ENCODE data around the gene CROCC2.

The CROCC2 gene

DNA sequence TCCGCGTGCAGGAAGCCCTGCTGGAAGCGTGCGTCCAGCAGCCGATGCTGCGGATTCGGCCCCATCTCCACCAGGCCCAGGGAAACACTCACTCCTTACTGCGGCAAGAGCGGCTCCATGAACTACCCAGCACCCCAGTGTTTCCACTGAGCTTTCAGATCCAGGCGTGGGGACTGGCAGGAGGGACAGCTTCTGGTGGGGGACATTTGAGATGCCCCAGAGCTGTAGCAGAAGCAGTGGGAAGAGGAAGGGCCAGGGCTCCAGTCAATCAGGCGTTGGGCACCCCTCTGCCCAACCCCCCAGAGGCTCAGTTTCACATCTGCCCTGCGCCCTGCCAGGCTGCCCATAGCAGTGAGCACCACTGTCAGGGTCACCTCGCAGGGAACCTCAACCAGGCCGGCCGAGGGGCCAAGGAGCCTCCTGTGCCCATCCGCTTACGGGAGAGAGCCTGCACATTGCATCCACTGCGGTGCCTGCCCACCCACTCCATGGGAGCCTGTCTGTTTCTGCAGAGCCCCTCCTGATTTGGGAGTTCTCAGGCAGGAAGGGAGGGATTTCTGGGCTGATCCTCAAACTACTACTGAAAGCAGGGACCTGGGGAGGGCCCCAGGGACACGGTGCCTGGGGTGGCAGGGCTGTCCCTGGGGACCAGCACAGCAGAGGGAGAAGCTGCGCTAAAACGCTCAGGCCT lies 32.9 kb upstream of the CROCC2 start:
- TF ChIP-seq ZFX (IDR thresholded peaks at IDR 0.05): no peak
- TF ChIP-seq, protein P1, sequence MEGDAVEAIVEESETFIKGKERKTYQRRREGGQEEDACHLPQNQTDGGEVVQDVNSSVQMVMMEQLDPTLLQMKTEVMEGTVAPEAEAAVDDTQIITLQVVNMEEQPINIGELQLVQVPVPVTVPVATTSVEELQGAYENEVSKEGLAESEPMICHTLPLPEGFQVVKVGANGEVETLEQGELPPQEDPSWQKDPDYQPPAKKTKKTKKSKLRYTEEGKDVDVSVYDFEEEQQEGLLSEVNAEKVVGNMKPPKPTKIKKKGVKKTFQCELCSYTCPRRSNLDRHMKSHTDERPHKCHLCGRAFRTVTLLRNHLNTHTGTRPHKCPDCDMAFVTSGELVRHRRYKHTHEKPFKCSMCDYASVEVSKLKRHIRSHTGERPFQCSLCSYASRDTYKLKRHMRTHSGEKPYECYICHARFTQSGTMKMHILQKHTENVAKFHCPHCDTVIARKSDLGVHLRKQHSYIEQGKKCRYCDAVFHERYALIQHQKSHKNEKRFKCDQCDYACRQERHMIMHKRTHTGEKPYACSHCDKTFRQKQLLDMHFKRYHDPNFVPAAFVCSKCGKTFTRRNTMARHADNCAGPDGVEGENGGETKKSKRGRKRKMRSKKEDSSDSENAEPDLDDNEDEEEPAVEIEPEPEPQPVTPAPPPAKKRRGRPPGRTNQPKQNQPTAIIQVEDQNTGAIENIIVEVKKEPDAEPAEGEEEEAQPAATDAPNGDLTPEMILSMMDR (conservative IDR thresholded peaks at IDR 0.05): no peak
- H3K27ac ChIP-seq: no peak overlapping the region

DNA sequence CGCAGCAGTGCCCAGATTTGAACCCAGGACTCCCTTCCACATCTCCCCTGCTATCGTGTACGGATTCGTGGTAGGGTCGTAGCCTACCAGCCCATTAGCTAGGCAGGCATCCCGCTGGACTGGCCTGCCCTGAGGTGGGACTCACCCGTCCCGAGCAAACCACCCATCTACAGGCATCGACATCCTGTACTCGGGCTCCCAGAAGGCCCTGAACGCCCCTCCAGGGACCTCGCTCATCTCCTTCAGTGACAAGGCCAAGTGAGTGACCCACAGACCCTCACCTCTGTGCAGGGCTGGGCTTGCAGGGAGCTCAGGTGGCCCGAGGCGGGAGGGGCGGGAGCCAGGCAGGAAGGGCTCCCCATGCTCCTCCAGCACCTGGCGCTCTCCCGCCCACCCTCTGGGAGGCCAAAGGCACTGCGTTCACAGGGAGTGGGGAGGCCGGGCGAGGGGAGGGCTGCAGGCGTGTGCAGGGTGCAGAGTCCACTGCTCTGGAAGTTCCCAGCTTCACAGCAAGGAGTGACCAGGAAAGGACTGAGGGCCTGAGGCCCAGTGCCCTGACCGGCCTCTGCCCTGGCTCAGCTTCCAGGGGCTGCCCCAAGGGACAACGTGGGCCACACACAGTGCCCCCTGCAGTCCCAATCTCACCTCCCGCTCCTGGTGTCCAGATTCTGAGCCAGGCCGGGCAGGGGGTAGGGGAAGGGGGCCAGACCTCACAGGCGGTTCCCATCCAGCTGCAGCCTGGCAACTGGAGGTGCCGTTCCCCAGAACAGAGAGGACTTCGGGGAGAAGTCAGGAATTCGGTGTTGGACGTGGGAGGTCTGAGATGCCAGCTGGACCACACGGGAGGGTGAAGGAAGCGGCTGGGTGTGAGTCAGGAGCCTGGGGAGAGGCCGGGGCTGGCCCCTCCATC lies 32.1 kb upstream of the CROCC2 start:
- no peak for TF ChIP-seq ZFX (IDR thresholded peaks at IDR 0.05)
- TF ChIP-seq, protein P1 (conservative IDR thresholded peaks at IDR 0.05): no peak
- H3K27ac ChIP-seq: no peak overlapping the region

DNA sequence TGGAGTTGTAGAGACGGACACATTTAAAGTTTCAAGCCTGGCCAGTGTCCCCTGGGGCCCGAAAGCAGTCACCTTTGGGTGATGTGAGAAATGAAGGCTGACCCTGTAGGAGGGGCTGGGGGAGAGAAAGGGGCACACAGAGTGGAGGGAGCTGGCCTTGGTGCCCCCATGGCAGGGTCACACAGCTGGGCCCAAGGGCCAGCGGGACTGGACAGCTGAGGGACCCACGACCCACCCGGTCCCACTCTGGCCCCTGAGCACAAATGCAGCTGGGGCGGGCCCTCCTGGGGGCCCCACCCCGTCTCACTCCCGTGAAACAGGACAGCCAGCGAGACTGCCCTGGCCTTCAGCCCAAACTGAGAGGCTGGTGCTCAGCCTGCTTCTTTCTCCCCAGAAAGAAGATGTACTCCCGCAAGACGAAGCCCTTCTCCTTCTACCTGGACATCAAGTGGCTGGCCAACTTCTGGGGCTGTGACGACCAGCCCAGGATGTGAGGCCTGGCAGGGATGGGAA lies 31.4 kb upstream of the CROCC2 start:
- TF ChIP-seq ZFX (IDR thresholded peaks at IDR 0.05): no peak
- TF ChIP-seq, protein P1 (conservative IDR thresholded peaks at IDR 0.05): no peak
- H3K27ac ChIP-seq: no peak overlapping the region

DNA sequence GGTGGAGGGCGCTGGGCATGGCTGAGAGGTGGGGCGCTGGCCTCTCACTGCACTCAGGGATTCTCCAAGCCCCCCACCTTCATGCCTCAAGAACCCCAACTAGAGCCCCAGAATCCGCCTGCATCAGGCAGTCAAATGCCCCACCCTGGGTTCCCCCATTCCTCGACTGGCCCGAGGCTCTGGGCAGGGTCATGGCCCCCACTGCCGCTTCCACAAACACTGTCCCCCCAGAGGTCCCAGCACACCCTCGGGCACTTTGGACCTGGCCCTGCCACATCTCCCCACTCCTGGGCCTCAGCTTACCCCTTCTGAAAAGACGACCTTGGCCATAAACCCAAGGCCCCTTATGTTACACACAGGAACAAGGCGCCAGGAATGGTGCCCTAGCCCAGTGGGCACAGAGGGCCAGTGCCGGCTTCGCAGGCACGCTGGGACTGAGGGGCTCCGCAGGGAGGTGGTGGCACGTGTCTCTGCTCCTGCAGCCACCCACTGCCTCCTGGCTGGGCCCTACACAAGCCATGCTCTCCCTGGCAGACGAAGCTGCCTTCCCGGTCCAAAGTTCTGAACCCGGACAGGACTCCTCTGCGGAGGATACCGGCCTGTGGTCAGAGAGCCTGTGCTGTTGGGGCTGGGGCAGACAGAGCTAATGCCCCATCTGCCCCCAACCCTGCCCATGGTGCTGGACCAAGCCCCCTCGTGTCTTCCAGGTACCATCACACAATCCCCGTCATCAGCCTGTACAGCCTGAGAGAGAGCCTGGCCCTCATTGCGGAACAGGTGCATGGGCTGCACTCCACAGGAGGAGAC lies 30.7 kb upstream of the CROCC2 start:
- TF ChIP-seq, protein P1 (conservative IDR thresholded peaks at IDR 0.05): no peak
- TF ChIP-seq ZFX (IDR thresholded peaks at IDR 0.05): no peak
- no peak overlapping the region for H3K27ac ChIP-seq

DNA sequence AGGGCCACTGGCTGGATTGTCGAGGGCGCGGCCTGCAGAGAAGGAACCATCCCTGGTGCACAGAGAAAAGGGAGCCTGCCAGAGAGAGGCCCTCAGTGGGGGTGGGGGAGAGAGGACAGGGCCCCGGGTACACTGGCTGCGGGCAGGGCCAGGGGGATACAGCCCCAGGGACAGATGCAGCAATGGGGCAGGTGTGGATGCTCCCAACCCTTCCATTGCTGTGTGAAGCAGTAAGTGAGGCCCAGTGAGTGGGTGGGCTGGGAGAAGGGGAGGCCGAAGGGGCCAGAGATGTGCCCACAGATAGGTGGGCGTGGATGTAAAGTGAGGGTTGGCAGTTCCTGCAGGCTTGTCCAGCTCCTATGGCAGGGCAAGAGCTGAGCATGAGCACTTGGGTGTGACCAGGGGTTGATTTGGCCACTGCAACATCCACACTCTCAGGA lies 30.1 kb upstream of the CROCC2 start:
- no peak overlapping the region for H3K27ac ChIP-seq
- TF ChIP-seq ZFX (IDR thresholded peaks at IDR 0.05): no peak
- TF ChIP-seq, protein P1 (conservative IDR thresholded peaks at IDR 0.05): no peak

DNA sequence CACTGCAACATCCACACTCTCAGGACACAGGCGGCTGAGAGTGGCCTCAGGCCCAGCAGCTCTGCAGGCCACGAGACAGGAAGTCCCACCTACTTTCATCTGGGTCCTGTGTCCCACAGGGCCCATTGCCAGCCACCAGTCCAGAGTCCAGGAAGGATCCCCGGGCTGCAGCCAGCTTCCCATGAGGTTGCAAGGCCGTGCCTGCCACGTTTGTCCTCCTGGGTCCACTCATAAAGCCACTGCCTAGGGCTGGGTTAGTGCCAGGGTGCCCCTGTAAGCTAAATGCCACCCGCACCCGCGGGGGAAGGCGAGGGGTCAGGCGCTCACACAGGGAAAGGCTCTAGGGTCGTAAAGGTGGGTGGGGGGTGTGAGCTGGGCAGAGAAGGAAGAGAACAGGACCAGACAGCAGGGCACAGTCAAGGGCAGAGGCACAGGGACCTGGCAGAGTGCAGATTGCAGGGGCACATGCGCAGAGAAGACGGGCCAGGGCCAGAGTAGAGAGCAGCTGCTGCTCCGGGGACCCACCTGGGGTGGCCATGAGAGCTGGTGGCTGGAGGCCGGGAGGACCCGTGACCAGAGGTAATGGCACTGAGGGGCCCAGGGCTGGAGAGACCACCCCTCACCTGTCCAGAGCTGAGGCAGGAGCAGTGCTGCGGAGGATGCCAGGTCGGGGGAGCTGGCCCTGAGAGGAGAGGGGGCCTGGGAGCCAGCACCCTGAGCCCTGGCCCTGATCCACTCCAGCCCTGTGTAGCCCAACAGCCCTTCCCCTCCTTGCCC lies 29.5 kb upstream of the CROCC2 start:
- H3K27ac ChIP-seq: no peak overlapping the region

More for the DNA sequence above, 29.5 kb upstream of the CROCC2 start:
- no peak for TF ChIP-seq ZFX (IDR thresholded peaks at IDR 0.05)
- TF ChIP-seq, protein P1 (conservative IDR thresholded peaks at IDR 0.05): no peak
